Erythroblast (primary cell): ENCODE measurements around the gene FAM13A.

Experiments
- GATA1 ChIP-seq: IDR thresholded peaks from 2 replicates; pipeline ENCODE4 v1.6.1; 2011; ENCODE audit warnings: low read depth, mild to moderate bottlenecking, control low read depth, low read length, moderate library complexity
- POLR2A ChIP-seq: IDR thresholded peaks from 2 replicates; pipeline ENCODE4 v1.6.1; 2011; ENCODE audit warnings: mild to moderate bottlenecking, low read length

- TF ChIP-seq POLR2A (no peak), GATA1 (no peak)
Measured at GRCh38 chr4:89001647-89002445, 55.1 kb downstream of the FAM13A start.
